Heart right ventricle (tissue), 16 donors: Measurements from ENCODE around the gene ADAMTS14. TPM values are rescaled to one million over a fixed set of nuclear protein-coding genes. Genes with fewer than 3 reads are reported as not detected.
A peak's percentile ranks its signal among the peaks of the same experiment; 100 is the strongest.

ENCODE experiments used
- ATAC-seq, 8 donors: fragments of 200-7000 bp; cut with Tn5 transposase; one replicate each; pipeline ENCODE4 v1.9.1; 2020; ENCODE audit warnings: mild to moderate bottlenecking in 8 of 8, moderate library complexity in 8 of 8, moderate number of reproducible peaks in 1 of 8
- DNase-seq, 2 donors: peaks; one replicate each; pipeline ENCODE4 v3.0.0-alpha.2; 2020
- H3K27ac ChIP-seq, 10 donors: fragments of 200-600 bp; sonication (generic) in 2 of 10; one replicate each; pipeline versions ENCODE4 v1.5.0 to v1.8.0; 2020 to 2022; ENCODE audit warnings: mild to moderate bottlenecking in 3 of 10
- H3K27me3 ChIP-seq, 7 donors: fragments of 200-600 bp; one replicate each; pipeline ENCODE4 v1.8.0; 2021 to 2022; ENCODE audit warnings: mild to moderate bottlenecking in 2 of 7
- H3K36me3 ChIP-seq, 9 donors: fragments of 200-600 bp; sonication (generic) in 1 of 9; one replicate each; pipeline versions ENCODE4 v1.5.0 to v1.8.0; 2020 to 2022; ENCODE audit warnings: mild to moderate bottlenecking in 2 of 9
- H3K4me1 ChIP-seq, 9 donors: fragments of 200-600 bp; sonication (generic) in 1 of 9; one replicate each; pipeline versions ENCODE4 v1.5.0 to v1.8.0; 2020 to 2022; ENCODE audit warnings: mild to moderate bottlenecking in 4 of 9
- H3K4me3 ChIP-seq, 10 donors: fragments of 200-600 bp; sonication (generic) in 2 of 10; one replicate each; pipeline versions ENCODE4 v1.5.0 to v1.8.0; 2020 to 2022; ENCODE audit warnings: mild to moderate bottlenecking in 7 of 10, moderate library complexity in 2 of 10
- H3K9me3 ChIP-seq, 11 donors: fragments of 200-600 bp in 10 of 11; sonication (generic) in 2 of 11; one replicate each; pipeline versions ENCODE4 v1.5.0 to v1.8.0; 2013 to 2022; ENCODE audit warnings: mild to moderate bottlenecking in 2 of 11, control low read depth in 1 of 11, moderate library complexity in 1 of 11
- WGBS, 2 donors: extraction: QIAGEN DNeasy Blood & Tissue Kit; methylation state at CpG; one replicate each; pipeline ENCODE4 v1.1.7; 2013; ENCODE audit warnings: inconsistent platforms in 1 of 2; 5-methylcytosine and 5-hydroxymethylcytosine counted together
- intact Hi-C, 10 donors: fragments of 100-400 bp; cut with DNase I; formaldehyde crosslinking; loops; one replicate each; pipeline versions ENCODE4 v1.11.1 to v1.14.2; 2022
- polyA plus RNA-seq, 2 donors: library from polyadenylated mRNA; stranded (reverse); fragments of 200-250 nt; gene quantifications; one replicate each; pipeline ENCODE4 v1.2.3, GENCODE V29; 2013
- total RNA-seq, 10 donors: library from RNA; stranded (reverse); fragmentation: NEBNext Ultra II Directional in 3 of 10; extraction: Animal tissue kit (Norgen Biotek cat#: 25700) in 3 of 10; gene quantifications; one replicate each; pipeline versions ENCODE4 v1.2.1 to v1.2.4, GENCODE V29; 2021 to 2023
- TF ChIP-seq, protein P1 (sequence below), 9 donors: fragments of 200-600 bp; sonication (generic) in 2 of 9; IDR thresholded peaks; one replicate each; pipeline versions ENCODE4 v1.5.0 to v1.8.0; 2021 to 2022; ENCODE audit warnings: antibody characterized with exemption in 9 of 9, mild to moderate bottlenecking in 5 of 9, moderate library complexity in 1 of 9
- donor health status: Arrhythmogenic right ventricular cardiomyopathy.
- donor health status: ischemic (EF 13 %, LVEDD 7.1; RV severe dilation, severe dysfunction).
- donor health status: healthy with polysubstance abuse.
- donor health status: DM: no; HTN: yes; CAD: no.
- donor health status: DM: no; HTN: no; CAD: no.
- donor health status: ischemic (EF 25% LVEDD 6.9; RV normal size, moderate dysfunction).
- donor health status: ischemic (EF 25% LVEDD 5.7; RV mildly dilated, moderate dysfunction).
- donor health status: healthy.
- donor health status: DM: yes; HTN: yes; CAD: no.
- donor health status: Ischemic cardiomyopathy.
- donor health status: ischemic (EF 35%, LVEDD 5.7; RV mildly dilated, moderate dysfunction).
- donor health status: nonischemic (EF 11% LVEDD 7.7; RV severe dilation, severe dysfunction).
- donor health status: DM: yes; HTN: yes; CAD: no.
- donor health status: PGD.
- donor health status: ischemic (EF 29% LVEDD 5.4; RV normal size, mild dysfunction).
- donor health status: nonischemic (EF 23%, LVEDD 6.1; RV moderate dilation, normal function).

ADAMTS14 gene
- total and polyA plus RNA-seq, 12 donors = 0.08 to 1.4 (median 0.57) TPM

GRCh38 chr10:70650104-70650503 lies 22.2 kb upstream of the ADAMTS14 start:
- no peak for DNase-seq
- intact Hi-C loops = no loop called here
- Histone ChIP-seq H3K4me1 (peaks cover 4 to 19% (median 14%) of the 10 kb centered on the region in 9 donors), H3K27me3 (no peaks in the 10 kb centered on the region), H3K4me3 (no peak overlapping the region), H3K27ac (no peak overlapping the region), H3K9me3 (peaks cover 0 to 19% (median 0%) of the 10 kb centered on the region in 11 donors), H3K36me3 (no peaks in the 10 kb centered on the region)
- no peak for ATAC-seq
- 82 to 93% methylated on average over 3 of the region's 3 CpGs for WGBS, 2 donors
- TF ChIP-seq, protein P1, sequence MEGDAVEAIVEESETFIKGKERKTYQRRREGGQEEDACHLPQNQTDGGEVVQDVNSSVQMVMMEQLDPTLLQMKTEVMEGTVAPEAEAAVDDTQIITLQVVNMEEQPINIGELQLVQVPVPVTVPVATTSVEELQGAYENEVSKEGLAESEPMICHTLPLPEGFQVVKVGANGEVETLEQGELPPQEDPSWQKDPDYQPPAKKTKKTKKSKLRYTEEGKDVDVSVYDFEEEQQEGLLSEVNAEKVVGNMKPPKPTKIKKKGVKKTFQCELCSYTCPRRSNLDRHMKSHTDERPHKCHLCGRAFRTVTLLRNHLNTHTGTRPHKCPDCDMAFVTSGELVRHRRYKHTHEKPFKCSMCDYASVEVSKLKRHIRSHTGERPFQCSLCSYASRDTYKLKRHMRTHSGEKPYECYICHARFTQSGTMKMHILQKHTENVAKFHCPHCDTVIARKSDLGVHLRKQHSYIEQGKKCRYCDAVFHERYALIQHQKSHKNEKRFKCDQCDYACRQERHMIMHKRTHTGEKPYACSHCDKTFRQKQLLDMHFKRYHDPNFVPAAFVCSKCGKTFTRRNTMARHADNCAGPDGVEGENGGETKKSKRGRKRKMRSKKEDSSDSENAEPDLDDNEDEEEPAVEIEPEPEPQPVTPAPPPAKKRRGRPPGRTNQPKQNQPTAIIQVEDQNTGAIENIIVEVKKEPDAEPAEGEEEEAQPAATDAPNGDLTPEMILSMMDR (IDR thresholded peaks at IDR 0.05) = no peak

GRCh38 chr10:70650718-70651117 lies 21.6 kb upstream of the ADAMTS14 start:
- DNase-seq = no peak
- ATAC-seq = no peak

DNA sequence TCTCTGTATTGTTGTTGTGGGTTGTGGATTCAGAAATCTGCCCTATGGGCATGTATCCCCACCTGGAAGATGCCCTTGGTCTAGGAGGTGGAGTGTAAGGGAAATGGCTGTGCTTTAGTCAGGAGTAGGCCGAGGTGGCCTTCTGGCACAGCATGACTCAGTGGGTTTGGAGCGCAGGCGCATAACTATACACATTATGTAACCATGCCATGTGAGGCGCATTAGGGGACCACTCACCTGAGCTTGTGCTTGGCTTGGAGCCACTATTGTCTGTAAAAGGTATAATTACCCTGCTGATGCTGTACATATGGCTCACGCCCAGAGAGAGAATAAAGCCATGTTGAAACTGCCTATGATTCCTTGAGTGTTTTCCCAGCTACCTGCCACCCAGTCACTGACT lies 20.6 kb upstream of the ADAMTS14 start:
- no peak overlapping the region for H3K27ac ChIP-seq
- intact Hi-C loops = no loop called here
- no peak for DNase-seq
- 98 to 99% methylated on average over 5 of the region's 5 CpGs for WGBS, 2 donors
- H3K4me3 ChIP-seq = no peak overlapping the region
- H3K4me1 ChIP-seq = peaks cover 4 to 23% (median 17%) of the 10 kb centered on the region in 9 donors
- TF ChIP-seq, protein P1 (IDR thresholded peaks at IDR 0.05) = no peak
- H3K36me3 ChIP-seq = no peaks in the 10 kb centered on the region
- peaks cover 0 to 19% (median 0%) of the 10 kb centered on the region in 11 donors for H3K9me3 ChIP-seq
- no peaks in the 10 kb centered on the region for H3K27me3 ChIP-seq
- ATAC-seq = no peak

More at GRCh38 chr10:70650718-70651117, 21.6 kb upstream of the ADAMTS14 start:
- WGBS, 2 donors = 97% methylated on average over 3 of the region's 3 CpGs
- no peak overlapping the region for H3K4me3 ChIP-seq
- peaks cover 0 to 19% (median 0%) of the 10 kb centered on the region in 11 donors for H3K9me3 ChIP-seq
- H3K27me3 ChIP-seq = no peaks in the 10 kb centered on the region
- peaks cover 4 to 19% (median 14%) of the 10 kb centered on the region in 9 donors for H3K4me1 ChIP-seq
- TF ChIP-seq, protein P1 (IDR thresholded peaks at IDR 0.05) = no peak
- H3K36me3 ChIP-seq = no peaks in the 10 kb centered on the region
- intact Hi-C loops = no loop called here
- H3K27ac ChIP-seq = no peak overlapping the region

- peaks cover 0 to 19% (median 0%) of the 10 kb centered on the region in 11 donors for H3K9me3 ChIP-seq
- H3K36me3 ChIP-seq = no peaks in the 10 kb centered on the region
- peak overlapping the region in 9 of 10 donors; percentile 22 to 79 (median 63) for H3K27ac ChIP-seq
- TF ChIP-seq, protein P1 (IDR thresholded peaks at IDR 0.05) = no peak
- intact Hi-C loops = no loop called here
- DNase-seq = peak; percentile 69 to 84
- ATAC-seq = peak; percentile 91 to 96 (median 94)
- no peaks in the 10 kb centered on the region for H3K27me3 ChIP-seq
- H3K4me1 ChIP-seq = peaks cover 4 to 28% (median 17%) of the 10 kb centered on the region in 9 donors
- 25 to 34% methylated on average over 16 of the region's 16 CpGs for WGBS, 2 donors
- H3K4me3 ChIP-seq = no peak overlapping the region
These were observed 19.3 kb upstream of the ADAMTS14 start for GRCh38 chr10:70652761-70653657.
